GM20000 (cell line): Measurements from ENCODE around the gene NACC2.
A peak's percentile ranks its signal among the peaks of the same experiment; 100 is the strongest.

Source experiments
- DNase-seq: peaks from one replicate; pipeline ENCODE4 v3.0.0; 2012; ENCODE audit warnings: low spot score
- CTCF ChIP-seq: IDR thresholded peaks from 2 replicates; pipeline ENCODE4 v1.5.1; 2012; ENCODE audit warnings: mild to moderate bottlenecking, control low read depth; ENCODE audit errors: extremely low read depth, missing control alignments

Gene NACC2

GRCh38 chr9:135993765-135994500, 101.2 kb downstream of the NACC2 start:
- DNase-seq = no peak

GRCh38 chr9:135993409-135993742, 101.7 kb downstream of the NACC2 start:
- no peak for TF ChIP-seq CTCF
- no peak for DNase-seq

More at GRCh38 chr9:135993765-135994500, 101.2 kb downstream of the NACC2 start:
- no peak for TF ChIP-seq CTCF

DNA sequence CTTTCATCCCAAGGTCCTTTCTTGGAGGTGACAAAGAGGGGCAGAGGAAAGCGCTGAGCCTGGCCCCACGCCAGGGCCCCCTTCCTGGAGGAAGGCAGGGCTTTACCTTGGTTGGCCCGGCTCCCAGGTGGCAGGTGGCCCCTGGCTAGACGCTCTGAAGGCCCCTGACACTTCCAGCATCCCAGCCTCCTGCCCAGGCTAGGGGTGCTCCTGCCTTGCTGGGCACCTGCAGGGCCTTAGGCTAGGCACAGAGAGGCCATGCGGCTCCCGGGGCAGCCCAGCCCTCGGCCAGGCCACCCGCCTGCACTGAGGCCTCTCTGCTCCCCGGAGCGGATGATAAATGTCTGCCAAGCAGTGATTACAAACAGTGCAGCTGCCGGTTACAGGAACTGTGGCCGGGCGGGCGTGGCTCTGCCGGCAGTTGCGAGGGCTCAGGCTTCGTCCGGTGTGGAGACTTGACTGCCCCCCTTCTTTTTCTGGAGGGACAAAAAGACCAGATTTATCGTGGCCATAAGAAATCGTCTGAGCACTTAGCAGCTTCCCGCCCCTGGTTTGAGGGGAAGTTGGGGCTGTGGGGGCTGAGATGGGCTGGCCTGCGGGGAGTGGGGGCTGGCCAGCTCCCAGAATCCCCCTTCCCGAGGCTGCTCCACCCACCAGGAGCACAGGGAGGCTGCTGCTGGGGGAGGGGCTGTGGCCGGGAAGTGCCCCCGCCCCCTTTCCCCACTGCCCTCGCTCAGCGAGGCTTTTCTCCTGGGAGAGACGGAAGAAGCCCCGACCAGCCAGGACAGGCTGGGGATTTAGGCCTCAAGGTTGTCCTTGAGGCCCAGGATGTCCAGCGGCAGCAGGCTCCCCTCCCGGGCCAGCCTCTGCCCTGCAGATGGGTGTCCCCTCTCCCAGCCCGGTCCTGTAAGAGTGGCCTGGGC, 102.3 kb downstream of the NACC2 start:
- DNase-seq = peak; percentile 80
- TF ChIP-seq CTCF = no peak

GRCh38 chr9:135991771-135992170, 103.3 kb downstream of the NACC2 start:
- TF ChIP-seq CTCF = no peak
- DNase-seq = no peak

DNA sequence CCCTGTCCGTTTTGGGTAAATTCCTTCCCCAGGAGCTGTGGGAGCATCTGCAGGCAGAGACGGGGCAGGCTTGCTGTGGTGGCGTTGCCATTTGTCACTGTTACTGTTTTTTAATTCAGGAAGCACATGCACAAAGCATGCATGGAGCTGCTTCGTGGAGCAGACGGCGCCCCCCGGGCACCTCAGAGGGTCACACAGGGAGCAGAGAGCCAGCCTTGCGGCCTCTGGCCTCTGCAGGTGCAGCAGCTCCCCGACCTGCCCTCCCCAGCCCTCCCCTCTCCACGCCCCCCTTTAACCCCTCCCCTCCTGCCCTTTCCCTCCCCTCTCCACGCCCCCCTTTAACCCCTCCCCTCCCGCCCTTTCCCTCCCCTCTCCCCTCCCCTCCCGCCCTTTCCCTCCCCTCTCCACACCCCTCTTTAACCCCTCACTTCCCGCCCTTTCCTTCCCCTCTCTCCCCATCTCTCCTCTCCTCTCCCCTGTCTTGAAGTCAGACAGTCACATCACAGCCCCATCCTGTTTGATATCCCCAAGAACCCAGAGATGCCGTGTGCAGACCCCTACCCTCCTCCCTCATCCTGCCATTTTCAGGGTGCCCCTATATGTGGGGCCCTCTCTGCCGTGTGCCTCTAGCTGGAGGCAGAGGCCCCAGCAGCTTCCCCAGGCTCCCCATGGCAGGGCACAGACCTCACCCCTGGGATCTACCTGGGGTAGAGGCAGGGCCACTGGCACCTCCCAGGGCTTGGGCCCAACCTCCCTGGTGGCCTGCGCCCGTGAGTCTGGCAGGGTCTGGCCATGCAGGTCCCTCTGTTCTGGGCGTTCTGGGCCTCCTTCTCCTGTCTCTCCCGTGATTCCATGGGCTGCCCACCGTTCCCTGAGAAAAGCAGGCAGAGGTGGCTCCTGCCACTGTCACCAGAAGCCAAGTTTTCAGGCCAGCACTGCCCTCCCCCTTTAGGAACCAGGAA, 104.3 kb downstream of the NACC2 start:
- no peak for TF ChIP-seq CTCF
- DNase-seq = peak; percentile 77

DNA sequence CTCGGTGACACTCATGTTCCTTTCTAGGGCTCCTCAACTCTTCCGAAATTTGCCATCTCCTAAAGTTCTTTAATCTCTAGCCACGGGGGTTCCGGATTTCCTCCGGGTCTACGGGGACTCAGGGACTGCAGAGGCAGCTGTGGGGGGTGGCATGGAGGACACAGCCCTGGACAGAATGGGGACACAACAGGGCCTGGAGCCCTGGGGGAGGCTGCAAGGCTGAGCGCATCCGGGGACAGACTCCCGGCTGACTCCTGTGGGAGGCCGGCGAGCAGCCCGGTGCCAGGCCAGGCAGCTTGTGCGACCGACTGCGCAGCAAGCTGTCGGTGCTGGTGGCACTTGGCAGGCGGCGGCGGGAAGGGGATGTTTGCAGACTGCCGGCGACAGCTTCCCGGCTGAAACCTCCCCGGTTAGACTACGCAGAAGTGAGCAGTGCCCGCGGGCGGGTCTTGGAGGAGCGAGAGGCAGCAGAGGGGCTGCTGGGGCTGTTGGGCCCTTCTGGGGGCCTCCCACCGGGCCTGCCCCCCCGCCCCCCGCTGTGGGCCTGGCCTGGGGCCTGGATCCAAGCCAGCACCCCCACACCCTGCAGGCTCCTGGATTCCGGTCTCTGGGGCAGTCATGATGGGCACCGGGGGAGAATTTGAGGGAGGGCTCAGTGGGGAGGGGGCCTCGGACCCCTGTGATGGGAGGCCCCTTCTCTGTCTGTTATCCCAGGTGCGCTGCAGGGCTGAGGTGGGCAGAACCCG, 105.2 kb downstream of the NACC2 start:
- no peak for DNase-seq
- no peak for TF ChIP-seq CTCF
